NCI-H2029 (cell line): ENCODE data around the gene RERE.

ENCODE experiments used
- DNase-seq: peaks from one replicate; lab custom pipeline; 2025; lab: John Stamatoyannopoulos, UW

The RERE gene

DNA sequence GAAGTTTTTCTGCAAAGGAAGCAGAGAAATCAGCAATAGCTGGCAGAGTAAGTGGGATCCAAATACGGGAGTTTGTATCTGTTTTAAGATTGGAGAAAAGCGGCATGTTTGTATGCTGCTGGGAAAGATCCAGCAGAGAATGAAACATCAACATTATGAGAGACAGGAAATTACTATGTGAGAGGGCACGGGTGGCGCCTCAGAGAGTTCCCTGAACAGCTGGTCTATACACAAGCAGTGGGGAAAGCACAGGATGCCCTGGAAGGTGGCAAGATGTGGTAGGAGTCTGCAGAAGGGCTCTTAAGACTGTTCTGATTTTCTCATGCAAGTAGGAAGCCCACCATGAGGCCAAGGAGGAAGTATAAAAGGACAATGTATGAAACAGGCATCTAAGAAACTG, 130.4 kb downstream of the RERE start:
- no peak for DNase-seq

GRCh38 chr1:8685463-8685862, 132.0 kb downstream of the RERE start:
- DNase-seq = no peak

GRCh38 chr1:8684590-8684989, 132.8 kb downstream of the RERE start:
- DNase-seq = no peak

DNA sequence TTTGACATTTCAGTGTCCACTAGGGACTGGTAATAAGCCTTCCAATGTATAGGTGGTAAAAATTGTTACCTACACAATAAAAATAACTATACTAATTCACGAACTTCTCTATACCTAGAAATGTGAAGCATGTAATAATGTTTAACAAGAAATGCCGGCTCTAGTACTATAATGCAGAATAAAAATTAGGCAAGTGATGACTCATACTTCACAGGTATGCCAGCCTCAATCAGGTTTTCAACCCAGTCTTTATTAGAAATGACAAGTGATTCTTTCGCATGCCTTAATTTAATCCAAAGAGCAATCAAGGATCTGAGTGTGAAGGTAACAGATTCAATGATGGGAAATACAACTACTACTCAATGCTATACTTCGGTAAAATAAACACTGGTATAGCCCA, 134.9 kb downstream of the RERE start:
- no peak for DNase-seq

GRCh38 chr1:8681911-8682310, 135.5 kb downstream of the RERE start:
- no peak for DNase-seq

GRCh38 chr1:8680664-8681650, 136.5 kb downstream of the RERE start:
- peak; percentile 41 for DNase-seq

GRCh38 chr1:8679929-8680663, 137.3 kb downstream of the RERE start:
- DNase-seq = no peak

GRCh38 chr1:8679395-8679800, 138.0 kb downstream of the RERE start:
- DNase-seq = no peak

DNA sequence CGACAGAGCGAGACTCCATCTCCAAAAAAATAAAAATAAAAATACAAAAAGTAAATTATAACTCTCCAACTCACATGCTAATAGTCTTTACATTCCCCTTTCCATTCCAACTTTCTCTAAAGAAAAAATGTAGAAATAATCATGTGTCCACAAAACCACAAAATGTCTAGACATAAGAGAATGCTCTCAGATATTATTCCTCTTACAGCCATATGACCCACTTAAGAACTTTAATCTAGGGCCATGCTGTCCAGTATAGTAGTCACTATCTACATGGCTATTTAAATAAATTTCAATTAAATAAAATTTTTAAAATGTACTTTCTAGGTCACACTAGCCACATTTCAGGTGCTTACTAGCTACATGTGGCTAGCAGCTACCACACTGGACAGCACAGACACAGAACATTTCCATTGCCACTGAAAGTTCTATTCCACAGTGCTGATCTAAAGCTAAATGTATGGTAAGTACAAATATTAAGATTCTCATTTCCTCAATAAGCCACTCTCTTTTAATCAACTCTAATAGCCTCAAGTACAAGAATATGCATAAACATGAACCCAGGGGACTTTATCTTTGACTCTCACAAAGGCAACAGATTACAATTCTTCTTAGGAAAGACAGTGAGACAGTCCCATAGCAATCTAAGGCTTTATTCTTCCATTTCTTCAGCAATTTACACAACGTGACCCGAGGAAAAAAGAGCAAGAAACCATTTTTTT, 138.6 kb downstream of the RERE start:
- no peak for DNase-seq

GRCh38 chr1:8677782-8678181, 139.7 kb downstream of the RERE start:
- no peak for DNase-seq

DNA sequence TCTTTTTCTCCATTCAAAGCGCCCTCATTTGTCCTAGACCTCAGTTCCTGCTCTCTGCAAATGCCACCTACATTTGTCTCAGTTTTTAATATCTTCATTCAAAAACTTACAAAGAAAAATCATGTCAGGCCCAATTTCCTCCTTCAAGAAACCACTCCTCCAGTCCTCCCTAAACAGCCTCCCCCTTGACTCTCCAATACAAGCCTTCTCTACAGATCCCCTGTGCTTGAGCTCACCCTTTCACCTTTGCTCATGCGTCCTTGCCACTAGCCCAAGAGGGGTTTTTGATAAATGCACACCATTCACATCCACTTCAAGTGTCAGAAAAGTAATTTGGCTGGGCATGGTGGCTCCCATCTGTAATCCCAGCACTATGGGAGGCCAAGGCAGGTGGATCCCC, 140.6 kb downstream of the RERE start:
- no peak for DNase-seq

DNA sequence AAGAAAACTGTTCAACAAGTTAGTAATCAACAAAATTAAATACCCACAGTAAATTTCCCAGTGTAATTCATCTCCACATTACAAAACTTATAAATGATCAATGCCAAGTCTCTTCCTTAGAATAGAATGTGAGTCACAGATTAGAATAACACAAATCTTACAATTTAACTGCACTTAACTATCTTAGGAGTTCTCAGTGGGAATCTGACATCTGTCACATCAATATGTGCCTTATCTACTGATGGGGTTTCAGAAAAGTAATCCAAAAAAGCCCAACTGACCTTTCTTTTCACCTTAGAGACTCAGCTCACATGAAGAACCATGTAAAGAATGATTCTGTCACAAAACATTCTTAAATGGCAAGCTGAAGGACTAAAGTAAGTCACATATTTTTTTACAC, 141.4 kb downstream of the RERE start:
- no peak for DNase-seq

DNA sequence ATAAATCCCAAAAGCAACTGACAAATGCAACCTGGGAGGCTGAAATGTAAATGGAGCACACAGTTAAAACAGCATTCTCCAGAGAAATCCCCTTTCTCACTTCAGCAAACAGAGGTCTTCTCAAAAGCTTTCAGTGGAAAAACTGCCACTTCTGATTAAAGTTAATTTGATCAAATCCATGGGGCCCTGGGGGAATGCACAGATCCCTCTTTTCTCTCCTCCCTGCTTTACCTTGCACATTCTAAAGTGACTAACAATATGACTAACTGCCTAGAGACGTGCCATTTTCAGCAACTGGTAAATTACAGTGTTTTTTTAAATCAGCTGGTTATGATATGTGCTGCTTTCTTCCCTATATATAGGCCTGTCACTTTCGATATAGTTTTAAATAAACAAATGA, 142.5 kb downstream of the RERE start:
- DNase-seq = no peak

- no peak for DNase-seq
These were observed 143.0 kb downstream of the RERE start for GRCh38 chr1:8674481-8674880.

DNA sequence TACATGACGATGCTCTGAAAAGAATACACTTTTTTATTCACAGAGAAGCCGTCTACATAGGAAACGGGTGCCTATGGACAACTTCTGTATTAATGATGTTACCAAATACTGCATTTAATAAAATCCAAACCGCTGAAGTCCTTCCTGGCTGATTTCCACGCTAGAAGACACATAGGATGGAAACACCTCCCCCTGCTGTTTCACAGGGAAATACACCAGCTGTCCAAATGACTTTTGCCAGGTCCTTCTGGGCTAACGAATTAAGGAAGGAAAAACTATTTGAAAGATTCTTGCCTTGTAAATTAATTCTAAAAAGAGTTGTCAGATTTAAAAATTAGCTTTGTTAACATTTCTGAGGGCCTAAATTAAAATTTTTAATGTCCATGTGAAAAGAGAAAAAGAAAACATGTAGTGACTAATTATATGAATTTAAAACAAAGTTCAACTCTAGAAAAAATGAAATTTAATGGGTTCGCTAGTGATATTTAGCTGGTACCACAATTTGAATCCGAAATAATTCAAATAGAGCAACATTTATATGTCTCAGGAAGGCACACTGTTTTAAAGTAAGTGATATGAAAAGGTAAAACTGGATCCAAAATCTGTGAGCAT, 146.0 kb downstream of the RERE start:
- DNase-seq = peak; percentile 33

GRCh38 chr1:8670371-8670818, 147.0 kb downstream of the RERE start:
- DNase-seq = no peak

DNA sequence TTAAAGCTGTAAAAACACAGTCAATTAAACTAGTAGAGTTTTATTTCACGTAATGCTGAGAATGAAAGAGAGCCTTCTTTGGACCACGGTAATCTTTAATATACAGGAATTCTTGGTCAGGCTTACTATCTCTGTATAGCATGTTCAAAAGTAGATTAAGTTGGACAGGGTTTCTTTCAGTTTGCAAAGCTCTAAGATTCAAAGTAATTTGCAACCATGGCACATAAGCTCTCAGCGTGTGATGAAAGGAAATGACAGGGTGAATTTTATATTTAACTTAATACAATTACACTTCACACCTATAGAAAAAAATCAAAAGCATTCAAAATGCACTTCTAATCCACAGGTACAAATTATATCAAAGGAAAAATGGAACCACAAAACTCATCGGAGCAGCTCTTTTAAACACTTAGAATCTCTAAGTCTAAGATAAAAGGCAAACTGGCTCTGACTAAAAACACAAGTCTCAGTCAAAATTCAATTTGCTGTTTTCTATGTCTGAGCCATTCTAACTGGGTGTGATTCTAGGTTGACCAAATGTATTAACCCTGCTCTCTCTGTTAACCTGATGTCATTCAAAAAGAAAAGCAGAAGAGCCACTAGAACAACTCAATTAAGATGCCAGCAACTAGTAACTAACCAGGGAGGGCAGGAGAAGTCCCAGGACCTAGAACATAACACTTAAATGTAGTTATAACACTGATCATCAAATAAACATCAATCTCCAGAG, 147.7 kb downstream of the RERE start:
- no peak for DNase-seq

DNA sequence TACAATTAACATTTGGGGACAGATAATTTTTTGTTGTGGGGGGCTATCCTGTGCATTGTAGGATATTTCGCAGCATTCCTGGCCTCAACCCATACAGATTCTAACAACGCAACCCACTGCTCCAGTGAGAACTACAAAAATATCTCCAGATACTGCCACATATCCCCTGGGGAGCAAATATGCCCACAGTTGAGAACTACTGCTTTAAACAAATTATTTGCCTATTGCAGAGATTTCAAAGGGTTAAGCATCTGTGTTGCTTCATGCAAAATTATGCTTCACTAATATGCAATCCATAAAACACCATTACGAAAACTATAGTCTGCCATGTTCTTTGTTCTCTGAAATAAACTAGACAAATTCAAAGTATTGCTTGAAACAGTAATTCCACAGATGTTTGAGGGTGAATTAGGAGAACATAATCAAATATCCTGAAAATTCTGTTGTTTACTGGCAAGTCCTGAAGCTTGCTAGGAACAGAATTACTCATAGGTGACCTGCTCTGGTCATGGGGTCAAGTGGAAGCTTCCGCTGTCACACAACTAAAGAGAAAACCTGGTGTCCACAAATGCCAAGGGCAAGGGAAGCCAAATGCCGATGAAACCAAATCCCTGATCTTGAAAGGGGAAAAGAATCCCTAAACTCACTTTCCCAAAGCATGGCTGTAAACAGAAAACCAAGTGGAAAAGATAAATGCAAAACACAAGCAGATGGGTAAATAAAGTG, 149.4 kb downstream of the RERE start:
- no peak for DNase-seq

GRCh38 chr1:8666389-8667167, 150.9 kb downstream of the RERE start:
- no peak for DNase-seq

GRCh38 chr1:8665833-8666232, 151.6 kb downstream of the RERE start:
- no peak for DNase-seq
